HCT116 (cell line): Measurements from ENCODE around the gene CAPSL. TPM values are rescaled to one million over a fixed set of nuclear protein-coding genes. Genes with fewer than 3 reads are reported as not detected.

Experiments
- ATAC-seq: fragments of 200-7000 bp; cut with Tn5 transposase; 2 replicates; pipeline ENCODE4 v1.9.1; 2020; ENCODE audit warnings: mild to moderate bottlenecking, moderate library complexity
- BruUV-seq: library from RNA; stranded (reverse); fragments of 400-500 nt; replicated peaks from 2 replicates; lab custom pipeline; 2021; lab: Mats Ljungman, UMichigan
- CTCF ChIA-PET: fragments of 300-600 bp; sonication (Branson Sonifier 250); formaldehyde crosslinking; loops from one replicate; lab custom pipeline; 2021; ENCODE audit warnings: antibody characterized with exemption; lab: Charles Lee
- POLR2A ChIA-PET: fragments of 300-600, 350-600 bp; sonication (Branson Sonifier 250); formaldehyde crosslinking; loops from one replicate; lab custom pipeline; 2021; ENCODE audit warnings: antibody characterized with exemption; lab: Charles Lee
- RAD21 ChIA-PET, 2 experiments: fragments of 300-600 bp; sonication (Branson Sonifier 250); formaldehyde crosslinking; loops; one replicate each; lab custom pipeline; 2023; ENCODE audit warnings: low total read pairs in 2 of 2; ENCODE audit not compliant: uncharacterized antibody in 2 of 2, unreplicated experiment in 2 of 2, low non-redundant PET in 1 of 2; lab: Charles Lee
- DNase-seq: peaks from one replicate; pipeline ENCODE4 v3.0.0-alpha.2; 2010; ENCODE audit warnings: low read depth, low spot score
- H2AFZ ChIP-seq: fragments of 200-600 bp; shearing (Covaris generic), sonication (generic); 2 replicates; pipeline ENCODE4 v1.6.1; 2017; ENCODE audit warnings: low read depth, mixed run types, mixed read lengths, antibody characterized with exemption, low read length; ENCODE audit not compliant: poor library complexity, severe bottlenecking
- H3K27ac ChIP-seq: 2 replicates; pipeline ENCODE4 v1.5.1; 2012; ENCODE audit warnings: low read depth, low read length
- H3K27me3 ChIP-seq: fragments of 200-600 bp; sonication (generic); 2 replicates; pipeline ENCODE4 v1.6.1; 2016; ENCODE audit warnings: mixed run types, low read length, mixed read lengths; ENCODE audit not compliant: insufficient read depth
- H3K36me3 ChIP-seq, 2 experiments: fragments of 200-500 bp in 1 of 2; fragments of 200-600 bp in 1 of 2; sonication (Bioruptor generic) in 1 of 2; sonication (generic) in 1 of 2; 2 replicates each; pipeline versions ENCODE4 v1.5.1 to v1.6.1; 2014 to 2016; ENCODE audit warnings: low read length in 2 of 2, inconsistent platforms in 1 of 2, mixed read lengths in 1 of 2, mixed run types in 1 of 2; ENCODE audit not compliant: insufficient read depth in 2 of 2, control insufficient read depth in 1 of 2
- H3K4me1 ChIP-seq, 2 experiments: fragments of 200-600 bp in 1 of 2; sonication (generic) in 1 of 2; 2 replicates each; pipeline versions ENCODE4 v1.5.1 to v1.6.1; 2012 to 2017; ENCODE audit warnings: low read length in 2 of 2, inconsistent platforms in 1 of 2, mild to moderate bottlenecking in 1 of 2, mixed read lengths in 1 of 2, mixed run types in 1 of 2, moderate library complexity in 1 of 2; ENCODE audit not compliant: insufficient read depth in 2 of 2, control insufficient read depth in 1 of 2
- H3K4me2 ChIP-seq: fragments of 200-600 bp; sonication (generic); 2 replicates; pipeline ENCODE4 v1.6.1; 2017; ENCODE audit warnings: mixed run types, low read length, mixed read lengths
- H3K4me3 ChIP-seq, 2 experiments: fragments of 200-600 bp in 1 of 2; sonication (generic) in 1 of 2; replicated peaks in 1 of 2; 2 replicates each; pipeline ENCODE4 v1.5.1; 2011 to 2016; ENCODE audit warnings: low read length in 2 of 2, control low read depth in 1 of 2, low read depth in 1 of 2, mild to moderate bottlenecking in 1 of 2, mixed read lengths in 1 of 2, mixed run types in 1 of 2
- H3K79me2 ChIP-seq: fragments of 200-600 bp; sonication (generic); 2 replicates; pipeline ENCODE4 v1.6.1; 2017; ENCODE audit warnings: mild to moderate bottlenecking, mixed run types, low read length, moderate library complexity, mixed read lengths; ENCODE audit not compliant: insufficient read depth
- H3K9ac ChIP-seq: fragments of 200-600 bp; sonication (generic); 2 replicates; pipeline ENCODE4 v1.6.1; 2016; ENCODE audit warnings: low read length, mixed read lengths
- H3K9me2 ChIP-seq: fragments of 200-600 bp; sonication (generic), shearing (Covaris generic); 2 replicates; pipeline ENCODE4 v1.6.1; 2017; ENCODE audit warnings: mixed run types, mild to moderate bottlenecking, moderate library complexity; ENCODE audit not compliant: insufficient read depth
- H3K9me3 ChIP-seq, 2 experiments: fragments of 200-500 bp in 1 of 2; fragments of 200-600 bp in 1 of 2; sonication (Bioruptor generic) in 1 of 2; sonication (generic) in 1 of 2; 2 replicates each; pipeline ENCODE4 v1.6.1; 2014 to 2017; ENCODE audit warnings: low read length in 2 of 2, mixed read lengths in 2 of 2, inconsistent platforms in 1 of 2, low read depth in 1 of 2, mild to moderate bottlenecking in 1 of 2, mixed run types in 1 of 2, moderate library complexity in 1 of 2; ENCODE audit not compliant: control insufficient read depth in 1 of 2, insufficient read depth in 1 of 2
- H4K20me1 ChIP-seq: fragments of 200-600 bp; sonication (generic), shearing (Covaris generic); 2 replicates; pipeline ENCODE4 v1.6.1; 2017; ENCODE audit warnings: mixed run types, mild to moderate bottlenecking, moderate library complexity; ENCODE audit not compliant: insufficient read depth
- ATF3 ChIP-seq: IDR thresholded peaks from 2 replicates; pipeline ENCODE4 v1.6.1; 2012
- CBX3 ChIP-seq: IDR thresholded peaks from 2 replicates; pipeline ENCODE4 v1.6.1; 2012; ENCODE audit warnings: low read depth
- CEBPB ChIP-seq: IDR thresholded peaks from 2 replicates; pipeline ENCODE4 v1.6.1; 2012; ENCODE audit warnings: low read depth
- CTCF ChIP-seq, 3 experiments: fragments of 200-600 bp in 1 of 3; sonication (generic) in 1 of 3; IDR thresholded peaks in 2 of 3; conservative IDR thresholded peaks in 1 of 3; 2 replicates each; pipeline ENCODE4 v1.5.1; 2012 to 2017; ENCODE audit warnings: low read depth in 2 of 3, low read length in 2 of 3, antibody characterized with exemption in 1 of 3, borderline replicate concordance in 1 of 3, control low read depth in 1 of 3, mild to moderate bottlenecking in 1 of 3, mixed read lengths in 1 of 3, mixed run types in 1 of 3, moderate library complexity in 1 of 3; ENCODE audit not compliant: insufficient read depth in 1 of 3
- EGR1 ChIP-seq: IDR thresholded peaks from 2 replicates; pipeline ENCODE4 v1.6.1; 2012; ENCODE audit warnings: low read depth
- ELF1 ChIP-seq: IDR thresholded peaks from 2 replicates; pipeline ENCODE4 v1.6.1; 2012; ENCODE audit warnings: low read depth, borderline replicate concordance
- EZH2 ChIP-seq: fragments of 200-600 bp; sonication (generic); IDR thresholded peaks from 2 replicates; pipeline ENCODE4 v1.6.1; 2017; ENCODE audit warnings: antibody characterized with exemption, mixed run types
- EZH2phosphoT487 ChIP-seq: fragments of 200-600 bp; IDR thresholded peaks from 2 replicates; pipeline ENCODE4 v1.6.1; 2018; ENCODE audit warnings: antibody characterized with exemption, borderline replicate concordance
- FOSL1 ChIP-seq: IDR thresholded peaks from 2 replicates; pipeline ENCODE4 v1.6.1; 2012; ENCODE audit warnings: low read depth
- MAX ChIP-seq: IDR thresholded peaks from 2 replicates; pipeline ENCODE4 v1.6.1; 2012
- POLR2AphosphoS5 ChIP-seq: IDR thresholded peaks from 2 replicates; pipeline ENCODE4 v1.6.1; 2011; ENCODE audit warnings: mild to moderate bottlenecking, low read depth, low read length, moderate library complexity
- RAD21 ChIP-seq: IDR thresholded peaks from 2 replicates; pipeline ENCODE4 v1.6.1; 2012; ENCODE audit warnings: low read depth, mild to moderate bottlenecking
- REST ChIP-seq: IDR thresholded peaks from 2 replicates; pipeline ENCODE4 v1.6.1; 2012; ENCODE audit warnings: low read depth
- SP1 ChIP-seq: IDR thresholded peaks from 2 replicates; pipeline ENCODE4 v1.6.1; 2012; ENCODE audit warnings: low read depth
- SRF ChIP-seq: IDR thresholded peaks from 2 replicates; pipeline ENCODE4 v1.6.1; 2012; ENCODE audit warnings: low read depth
- TCF7L2 ChIP-seq: IDR thresholded peaks from 2 replicates; pipeline ENCODE4 v1.7.0; 2011; ENCODE audit warnings: borderline replicate concordance, inconsistent platforms; ENCODE audit not compliant: insufficient read depth, insufficient read length; ENCODE audit errors: extremely low read depth
- YY1 ChIP-seq: IDR thresholded peaks from 2 replicates; pipeline ENCODE4 v1.6.1; 2011; ENCODE audit warnings: low read length, low read depth, moderate library complexity, mild to moderate bottlenecking; ENCODE audit not compliant: insufficient replicate concordance; ENCODE audit errors: extremely low read depth
- ZBTB33 ChIP-seq: IDR thresholded peaks from 2 replicates; pipeline ENCODE4 v1.6.1; 2011; ENCODE audit warnings: mild to moderate bottlenecking, low read length, moderate library complexity; ENCODE audit not compliant: insufficient replicate concordance; ENCODE audit errors: extremely low read depth
- ZFX ChIP-seq: fragments of 450-650 bp; IDR thresholded peaks from 2 replicates; pipeline ENCODE4 v1.6.1; 2017
- ZNF274 ChIP-seq: fragments of 200-500 bp; sonication (Bioruptor generic); IDR thresholded peaks from 2 replicates; pipeline ENCODE4 v1.6.1; 2014; ENCODE audit warnings: mild to moderate bottlenecking, low read depth, low read length, inconsistent platforms
- intact Hi-C: fragments of 100-400 bp; cut with micrococcal nuclease; formaldehyde crosslinking; loops from 2 replicates; pipeline ENCODE4 v1.10.0; 2022
- total RNA-seq: library from RNA; stranded (reverse); gene quantifications from one replicate; pipeline ENCODE4 v1.2.1, GENCODE V29; 2021; ENCODE audit not compliant: unreplicated experiment

Gene CAPSL
- total RNA-seq, 1 experiment from 2014 or later: not detected

- Histone ChIP-seq H3K9ac (no peak overlapping the region), H3K27me3 (no peaks in the 10 kb centered on the region), H3K9me2 (no peaks in the 10 kb centered on the region), H3K4me1 (no peaks in the 10 kb centered on the region; a peak in 1 of 4 replicates), H3K27ac (no peak overlapping the region), H2AFZ (no peak overlapping the region), H3K4me3 (no peak overlapping the region), H4K20me1 (no peaks in the 10 kb centered on the region), H3K79me2 (no peaks in the 10 kb centered on the region), H3K4me2 (no peak overlapping the region), H3K36me3 (no peaks in the 10 kb centered on the region), H3K9me3 (no peaks in the 10 kb centered on the region)
- ChIA-PET CTCF (no interaction called here), RAD21 (no interaction called here), POLR2A (no interaction called here)
- TF ChIP-seq EGR1 (no peak), CEBPB (no peak), ZBTB33 (no peak), SP1 (no peak), ATF3 (no peak), SRF (no peak), MAX (no peak), CBX3 (no peak), ELF1 (no peak), REST (no peak), FOSL1 (no peak), POLR2AphosphoS5 (no peak), EZH2 (no peak), EZH2phosphoT487 (no peak), TCF7L2 (no peak), CTCF (IDR thresholded peaks at IDR 0.05 in 2 of 3, conservative IDR thresholded peaks at IDR 0.05 in 1 of 3; ENCODE audit: borderline replicate concordance in 1 of 3, insufficient read depth in 1 of 3, low read depth in 2 of 3, low read length in 2 of 3) (no peak), ZFX (no peak), RAD21 (no peak), YY1 (no peak), ZNF274 (no peak)
- intact Hi-C loops: no loop called here
- ATAC-seq (no peak), DNase-seq (no peak)
- no TSS peak for BruUV-seq
Measured at GRCh38 chr5:35863159-35863558, 75.3 kb downstream of the CAPSL start.
